Endometrium (tissue), 2 donors: ENCODE measurements around the gene OSTN.

Source experiments
- FAIRE-seq: peaks from 2 replicates; lab custom pipeline; 2012; peaks lifted over from hg19 to GRCh38; lab: Jason Lieb, UNC
- donor health status: control.
- donor health status: control.

Gene OSTN

GRCh38 chr3:191314109-191314728 is 115.2 kb downstream of the OSTN start:
- no peak for FAIRE-seq
